AG04450 (cell line): Measurements from ENCODE around the gene PRMT7. TPM values are rescaled to one million over a fixed set of nuclear protein-coding genes. Genes with fewer than 3 reads are reported as not detected.

ENCODE experiments used
- CTCF ChIA-PET: fragments of 300-600, 350-600 bp; formaldehyde crosslinking; extraction: SDS; loops from one replicate; lab custom pipeline; 2022; ENCODE audit warnings: antibody characterized with exemption, inconsistent platforms; lab: Charles Lee
- POLR2A ChIA-PET: fragments of 350-600 bp; formaldehyde crosslinking; extraction: SDS; loops from one replicate; lab custom pipeline; 2021; ENCODE audit warnings: antibody characterized with exemption, inconsistent platforms; lab: Yijun Ruan, JAX
- DNase-seq: peaks from one replicate; pipeline ENCODE4 v3.0.0-alpha.2; 2011; ENCODE audit warnings: low read depth, low spot score
- H3K27ac ChIP-seq: one replicate; pipeline ENCODE4 v1.5.1; 2012; ENCODE audit warnings: low read depth, low read length, control low read depth
- H3K27me3 ChIP-seq: one replicate; pipeline ENCODE4 v1.6.0; 2012; ENCODE audit warnings: low read length; ENCODE audit not compliant: control insufficient read depth, insufficient read depth
- H3K4me3 ChIP-seq: 2 replicates; pipeline ENCODE4 v1.5.1; 2011; ENCODE audit warnings: mild to moderate bottlenecking, low read depth, low read length, control low read depth
- H3K9me3 ChIP-seq: 2 replicates; pipeline ENCODE4 v1.5.1; 2012; ENCODE audit warnings: low read length; ENCODE audit not compliant: control insufficient read depth, insufficient read depth
- polyA plus RNA-seq: library from polyadenylated mRNA; depleted of rRNA; stranded (reverse); fragments of >200 nt; gene quantifications from 2 replicates; pipeline ENCODE4 v1.2.3, GENCODE V29; 2011
- TF ChIP-seq, protein P1 (sequence below): IDR thresholded peaks from 2 replicates; pipeline ENCODE4 v1.5.1; 2011; ENCODE audit warnings: low read depth, low read length, control low read depth, inconsistent platforms

Gene PRMT7
- polyA plus RNA-seq, 1 experiment, result 32.4 TPM

GRCh38 chr16:68272507-68273209 is 38.2 kb upstream of the PRMT7 start:
- ChIA-PET CTCF (interaction anchor here (1.3 kb wide), 1 partner anchor 11 kb away, joined by 5 read pairs; no protein-coding TSS in a partner anchor), POLR2A (no interaction called here)
- Histone ChIP-seq H3K27ac (no peak overlapping the region), H3K4me3 (no peak overlapping the region), H3K27me3 (no peaks in the 10 kb centered on the region), H3K9me3 (no peaks in the 10 kb centered on the region)
- no peak for DNase-seq
- TF ChIP-seq, protein P1, sequence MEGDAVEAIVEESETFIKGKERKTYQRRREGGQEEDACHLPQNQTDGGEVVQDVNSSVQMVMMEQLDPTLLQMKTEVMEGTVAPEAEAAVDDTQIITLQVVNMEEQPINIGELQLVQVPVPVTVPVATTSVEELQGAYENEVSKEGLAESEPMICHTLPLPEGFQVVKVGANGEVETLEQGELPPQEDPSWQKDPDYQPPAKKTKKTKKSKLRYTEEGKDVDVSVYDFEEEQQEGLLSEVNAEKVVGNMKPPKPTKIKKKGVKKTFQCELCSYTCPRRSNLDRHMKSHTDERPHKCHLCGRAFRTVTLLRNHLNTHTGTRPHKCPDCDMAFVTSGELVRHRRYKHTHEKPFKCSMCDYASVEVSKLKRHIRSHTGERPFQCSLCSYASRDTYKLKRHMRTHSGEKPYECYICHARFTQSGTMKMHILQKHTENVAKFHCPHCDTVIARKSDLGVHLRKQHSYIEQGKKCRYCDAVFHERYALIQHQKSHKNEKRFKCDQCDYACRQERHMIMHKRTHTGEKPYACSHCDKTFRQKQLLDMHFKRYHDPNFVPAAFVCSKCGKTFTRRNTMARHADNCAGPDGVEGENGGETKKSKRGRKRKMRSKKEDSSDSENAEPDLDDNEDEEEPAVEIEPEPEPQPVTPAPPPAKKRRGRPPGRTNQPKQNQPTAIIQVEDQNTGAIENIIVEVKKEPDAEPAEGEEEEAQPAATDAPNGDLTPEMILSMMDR, result no peak

- H3K4me3 ChIP-seq, result no peak overlapping the region
- POLR2A ChIA-PET, result no interaction called here
- H3K27me3 ChIP-seq, result no peaks in the 10 kb centered on the region
- H3K9me3 ChIP-seq, result no peaks in the 10 kb centered on the region
- CTCF ChIA-PET, result interaction anchor here (1.3 kb wide), 1 partner anchor 12 kb away, joined by 5 read pairs; no protein-coding TSS in a partner anchor
- H3K27ac ChIP-seq, result no peak overlapping the region
- TF ChIP-seq, protein P1, result no peak
- DNase-seq, result no peak
These were observed 37.4 kb upstream of the PRMT7 start for GRCh38 chr16:68273459-68273858.

DNA sequence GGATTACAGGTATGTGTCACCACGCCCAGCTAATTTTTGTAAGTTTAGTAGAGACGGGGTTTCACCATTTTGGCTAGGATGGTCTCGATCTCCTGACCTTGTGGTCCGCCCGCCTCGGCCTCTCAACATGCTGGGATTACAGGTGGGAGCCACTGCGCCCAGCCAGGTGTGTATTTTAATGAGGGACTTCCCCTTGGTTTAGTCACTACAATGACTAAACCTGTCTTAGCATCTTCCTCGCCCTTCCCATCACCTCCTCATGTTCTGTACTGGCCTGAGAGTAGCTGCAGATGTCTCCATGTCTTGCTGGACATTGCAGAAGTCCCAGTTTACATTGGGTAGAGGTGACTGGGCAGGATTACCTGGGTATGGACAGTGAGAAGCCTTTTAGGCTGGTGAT is 36.9 kb upstream of the PRMT7 start:
- ChIA-PET CTCF (interaction anchor here (1.9 kb wide), 1 partner anchor 10 kb away, joined by 12 read pairs; the partner anchor contains the start of gene SLC7A6), POLR2A (no interaction called here)
- TF ChIP-seq, protein P1, result no peak
- Histone ChIP-seq H3K27ac (no peak overlapping the region), H3K9me3 (no peaks in the 10 kb centered on the region), H3K27me3 (no peaks in the 10 kb centered on the region), H3K4me3 (no peak overlapping the region)
- no peak for DNase-seq

DNA sequence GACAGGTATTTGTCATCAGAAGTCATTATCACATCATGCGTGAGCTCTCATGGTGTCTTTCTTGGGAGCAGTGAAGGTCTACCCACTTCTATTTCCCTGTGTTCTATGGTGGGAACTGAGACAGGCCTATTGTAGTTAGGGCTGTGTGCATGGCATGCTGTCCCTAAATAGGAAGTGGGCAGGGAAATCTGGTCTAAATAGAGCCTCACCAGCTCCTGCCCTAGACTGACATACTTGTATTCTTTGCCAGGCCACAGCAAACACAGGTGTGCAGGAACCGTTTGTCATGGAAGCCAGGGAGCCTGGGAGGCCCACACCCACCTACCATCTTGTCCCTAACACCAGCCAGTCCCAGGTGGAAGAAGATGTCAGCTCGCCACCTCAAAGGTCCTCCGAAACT is 36.4 kb upstream of the PRMT7 start:
- ChIA-PET CTCF (interaction anchor here (1.9 kb wide), 1 partner anchor 11 kb away, joined by 12 read pairs; the partner anchor contains the start of gene SLC7A6), POLR2A (interaction anchor here (0.6 to 0.7 kb wide), 2 partner anchors 47 to 102 kb away, joined by 5 to 12 read pairs; no protein-coding TSS in a partner anchor)
- no peaks in the 10 kb centered on the region for H3K9me3 ChIP-seq
- no peak for DNase-seq
- no peak overlapping the region for H3K4me3 ChIP-seq
- no peak overlapping the region for H3K27ac ChIP-seq
- H3K27me3 ChIP-seq, result no peaks in the 10 kb centered on the region
- TF ChIP-seq, protein P1, result no peak

DNA sequence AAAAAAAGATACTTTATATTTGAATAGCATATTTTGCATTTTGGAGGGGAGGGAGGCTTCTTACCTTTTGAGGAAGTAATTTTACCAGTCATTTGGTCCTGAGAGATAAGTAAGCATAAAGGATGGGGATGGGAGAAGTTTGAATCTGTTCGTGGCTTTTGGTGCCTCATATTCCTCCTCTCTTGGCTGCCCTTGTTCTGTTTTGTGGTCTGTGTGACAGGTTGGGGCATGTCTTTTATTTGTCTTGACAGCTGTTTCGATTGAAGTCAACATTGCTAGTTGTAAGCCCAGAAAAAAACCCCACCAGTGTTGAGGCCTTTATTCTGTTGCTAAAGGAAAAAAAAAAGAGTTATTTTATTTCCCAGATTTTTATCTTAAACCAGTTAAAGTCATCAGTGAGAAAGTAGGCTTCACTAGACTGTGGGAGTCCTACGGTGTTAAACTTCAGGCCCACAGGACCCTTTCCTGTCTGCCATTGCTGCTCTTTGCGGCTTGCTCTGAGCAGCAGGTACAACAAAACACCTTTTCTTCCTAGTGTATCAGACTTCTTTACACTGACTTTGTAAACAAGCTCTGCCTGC is 35.1 kb upstream of the PRMT7 start:
- H3K4me3 ChIP-seq, result no peak overlapping the region
- peak overlapping the region; percentile 21 for H3K27ac ChIP-seq
- no peak for DNase-seq
- POLR2A ChIA-PET, result no interaction called here
- TF ChIP-seq, protein P1, result no peak
- H3K9me3 ChIP-seq, result no peaks in the 10 kb centered on the region
- CTCF ChIA-PET, result interaction anchor here (1.9 kb wide), 1 partner anchor 12 kb away, joined by 12 read pairs; the partner anchor contains the start of gene SLC7A6
- no peaks in the 10 kb centered on the region for H3K27me3 ChIP-seq
